ENCODE data around the gene HACE1. TPM values are rescaled to one million over a fixed set of nuclear protein-coding genes. Genes with fewer than 3 reads are reported as not detected.
"Not testable (repeated sequence)": the region's sequence is repeated elsewhere in the genome, so short reads cannot be mapped to it uniquely, and the experiment has no call there.

HACE1 gene, protein sequence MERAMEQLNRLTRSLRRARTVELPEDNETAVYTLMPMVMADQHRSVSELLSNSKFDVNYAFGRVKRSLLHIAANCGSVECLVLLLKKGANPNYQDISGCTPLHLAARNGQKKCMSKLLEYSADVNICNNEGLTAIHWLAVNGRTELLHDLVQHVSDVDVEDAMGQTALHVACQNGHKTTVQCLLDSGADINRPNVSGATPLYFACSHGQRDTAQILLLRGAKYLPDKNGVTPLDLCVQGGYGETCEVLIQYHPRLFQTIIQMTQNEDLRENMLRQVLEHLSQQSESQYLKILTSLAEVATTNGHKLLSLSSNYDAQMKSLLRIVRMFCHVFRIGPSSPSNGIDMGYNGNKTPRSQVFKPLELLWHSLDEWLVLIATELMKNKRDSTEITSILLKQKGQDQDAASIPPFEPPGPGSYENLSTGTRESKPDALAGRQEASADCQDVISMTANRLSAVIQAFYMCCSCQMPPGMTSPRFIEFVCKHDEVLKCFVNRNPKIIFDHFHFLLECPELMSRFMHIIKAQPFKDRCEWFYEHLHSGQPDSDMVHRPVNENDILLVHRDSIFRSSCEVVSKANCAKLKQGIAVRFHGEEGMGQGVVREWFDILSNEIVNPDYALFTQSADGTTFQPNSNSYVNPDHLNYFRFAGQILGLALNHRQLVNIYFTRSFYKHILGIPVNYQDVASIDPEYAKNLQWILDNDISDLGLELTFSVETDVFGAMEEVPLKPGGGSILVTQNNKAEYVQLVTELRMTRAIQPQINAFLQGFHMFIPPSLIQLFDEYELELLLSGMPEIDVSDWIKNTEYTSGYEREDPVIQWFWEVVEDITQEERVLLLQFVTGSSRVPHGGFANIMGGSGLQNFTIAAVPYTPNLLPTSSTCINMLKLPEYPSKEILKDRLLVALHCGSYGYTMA
- total RNA-seq, result 19.8 and 23.3 TPM in 2 replicates

DNA sequence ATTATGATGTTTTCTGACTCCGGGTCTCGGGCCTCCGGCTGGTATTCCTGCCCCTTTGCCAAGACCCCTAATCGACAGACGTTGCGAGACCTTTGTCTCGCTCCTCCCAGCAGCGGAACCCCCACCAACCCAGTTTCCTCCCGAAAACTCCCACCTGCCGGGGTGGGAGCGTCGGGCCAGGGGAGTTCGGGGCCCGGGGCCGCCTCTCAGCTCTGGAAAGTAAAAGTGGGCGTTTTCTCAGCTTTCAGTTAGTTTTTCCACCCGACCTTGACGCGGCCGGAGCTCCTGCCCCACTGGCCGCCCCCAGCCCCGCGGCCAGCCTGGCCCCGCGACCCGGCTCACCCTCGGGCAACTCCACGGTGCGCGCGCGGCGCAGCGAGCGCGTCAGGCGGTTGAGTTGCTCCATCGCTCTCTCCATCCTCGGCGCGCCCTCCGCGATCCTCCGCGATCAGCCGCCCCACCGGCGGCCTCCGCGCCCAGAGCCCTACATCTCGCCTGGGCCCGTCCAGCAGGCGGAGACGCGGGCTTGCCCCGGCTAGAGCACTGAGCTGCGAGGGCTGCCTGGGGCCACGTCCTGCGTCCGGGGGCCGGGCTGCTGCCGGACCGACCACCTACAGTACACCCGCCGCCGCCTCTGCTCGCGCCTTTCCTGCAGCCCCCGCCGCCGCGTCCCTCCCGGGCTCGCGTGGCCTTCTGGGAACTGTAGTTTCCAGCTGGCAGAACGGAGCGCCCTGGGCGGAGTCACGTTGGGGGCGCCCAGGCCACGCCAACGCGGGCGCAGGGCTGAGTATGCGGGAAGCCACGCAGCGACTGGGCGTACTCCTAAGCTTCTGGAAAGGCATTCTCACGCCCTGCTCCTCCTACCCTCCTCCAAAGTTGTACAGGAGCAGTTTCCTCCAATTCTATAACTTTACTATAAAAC is at the start of gene HACE1:
Gene HACE1 (minus strand): TSS at position 695 of the 922 bp plus-strand sequence. CDS start 277 bp downstream, at position 418.
- DNase-seq, result peak; percentile 94

DNA sequence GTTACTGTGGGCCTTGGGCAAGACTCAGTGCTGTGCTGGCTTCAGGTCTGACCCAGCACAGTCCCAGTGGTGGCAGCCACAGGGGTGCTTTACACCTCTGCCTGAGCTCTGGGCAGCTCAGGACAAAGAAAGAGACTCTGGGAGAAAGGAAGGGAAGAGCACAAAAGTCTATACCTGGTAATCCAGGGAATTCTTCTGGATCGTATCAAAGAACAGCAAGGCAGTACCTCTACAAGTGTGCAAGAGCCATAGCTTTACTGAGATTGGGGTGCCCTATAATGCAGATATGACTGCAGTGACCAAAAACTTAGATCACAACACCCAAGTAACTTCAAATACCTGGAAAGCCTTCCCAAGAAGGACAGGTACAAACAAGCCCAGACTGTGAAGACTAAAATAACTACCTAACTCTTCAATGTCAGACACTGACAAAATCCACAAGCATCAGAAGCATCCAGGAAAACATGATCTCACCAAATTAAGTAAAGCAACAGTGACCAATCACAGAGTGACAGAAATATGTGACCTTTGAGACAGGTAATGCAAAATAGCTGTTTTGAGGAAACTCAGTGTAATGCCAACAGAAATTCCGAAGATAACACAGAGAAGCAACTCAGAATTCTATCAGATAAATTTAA is 49.3 kb upstream of the HACE1 start:
- DNase-seq, result no peak

DNA sequence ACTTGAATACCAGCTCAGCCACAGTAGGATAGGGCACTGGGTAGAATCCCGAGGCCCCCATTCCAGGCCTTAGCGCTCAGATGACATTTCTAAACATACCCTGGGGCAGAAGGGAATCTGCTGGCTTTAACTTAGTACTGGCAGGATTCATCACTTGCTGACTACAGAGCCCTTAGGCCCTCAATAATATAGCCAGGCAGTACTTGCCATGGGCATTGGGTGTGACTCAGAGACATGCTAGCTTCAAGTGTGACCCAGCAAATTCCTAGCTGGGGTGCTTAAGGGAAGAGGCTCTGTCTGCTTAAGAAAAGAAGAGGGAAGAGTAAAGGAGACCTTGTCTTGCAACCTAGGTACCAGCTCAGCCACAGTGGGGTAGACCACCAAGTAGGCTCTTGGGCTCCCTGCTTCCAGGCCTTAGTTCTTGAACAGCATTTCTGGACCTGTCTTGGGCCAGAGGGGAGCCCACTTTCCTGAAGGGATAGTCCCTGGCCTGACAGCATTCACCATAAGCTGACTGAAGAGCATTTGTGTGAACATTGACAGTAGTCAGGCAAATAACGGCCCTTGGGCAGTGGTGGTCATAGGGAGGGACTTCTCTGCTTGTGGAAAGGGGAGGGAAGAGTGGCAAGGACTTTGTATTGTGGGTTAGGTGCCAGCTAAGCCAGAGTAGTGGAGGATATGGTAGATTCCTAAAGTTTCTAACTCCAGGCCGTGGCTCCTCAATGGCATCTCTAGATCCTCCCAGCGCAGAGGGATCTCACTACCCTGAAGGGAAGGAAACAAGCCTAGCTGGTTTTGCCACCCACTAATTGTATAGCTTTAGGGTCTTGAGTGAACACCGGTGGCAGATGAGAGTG is 48.5 kb upstream of the HACE1 start:
- DNase-seq, result no peak

DNA sequence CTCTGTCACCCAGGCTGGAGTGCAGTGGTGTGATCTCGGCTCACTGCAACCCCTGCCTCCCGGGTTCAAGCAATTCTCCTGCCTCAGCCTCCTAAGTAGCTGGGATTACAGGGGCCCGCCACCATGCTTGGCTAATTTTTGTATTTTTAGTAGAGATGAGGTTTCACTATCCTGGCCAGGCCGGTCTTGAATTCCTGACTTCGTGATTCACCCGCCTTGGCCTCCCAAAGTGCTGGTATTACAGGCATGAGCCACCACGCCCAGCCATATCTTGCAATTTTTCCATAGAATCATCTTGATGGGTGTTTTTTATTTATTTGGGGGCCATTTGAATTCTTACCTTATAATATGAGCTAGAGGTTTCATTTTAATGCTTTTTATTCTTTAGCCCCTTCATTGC is 39.2 kb upstream of the HACE1 start:
- not testable (repeated sequence) for DNase-seq

DNA sequence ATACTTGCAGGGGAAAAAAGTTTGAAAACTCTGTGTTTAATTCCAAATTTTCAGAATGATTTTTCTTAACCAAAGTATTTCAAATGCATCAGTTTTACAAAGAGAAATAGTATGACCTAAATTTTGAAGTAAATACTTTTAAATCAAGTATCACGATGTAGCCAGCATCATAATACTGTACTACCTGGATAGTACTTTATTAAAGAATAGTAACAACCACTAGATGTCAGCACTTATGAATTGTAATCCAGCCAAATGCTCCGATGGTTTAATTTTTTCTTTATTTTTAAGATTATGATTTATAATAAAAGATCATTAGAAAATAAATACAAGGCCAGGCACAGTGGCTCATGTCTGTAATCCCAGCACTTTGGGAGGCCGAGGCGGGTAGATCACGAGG is 37.2 kb upstream of the HACE1 start:
- DNase-seq, result peak; percentile 9

DNA sequence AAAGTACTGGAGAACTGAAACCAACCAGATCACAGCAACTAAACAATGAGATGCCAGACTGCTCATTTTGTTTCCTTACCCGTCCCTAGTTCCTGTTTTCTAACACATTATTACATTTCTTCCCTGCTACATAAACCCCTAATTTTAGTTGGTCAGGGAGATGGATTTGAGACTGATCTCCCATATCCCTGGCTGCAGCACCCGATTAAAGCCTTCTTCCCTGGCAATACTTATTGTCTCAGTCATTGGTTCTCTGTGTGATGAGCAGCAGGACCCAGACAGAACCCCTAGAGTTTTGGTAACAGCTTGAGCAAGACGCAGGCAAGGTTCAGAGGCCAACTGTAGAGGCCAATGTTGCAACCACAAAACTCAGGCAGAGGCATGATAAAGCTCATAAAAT is 28.3 kb upstream of the HACE1 start:
- DNase-seq, result no peak

DNA sequence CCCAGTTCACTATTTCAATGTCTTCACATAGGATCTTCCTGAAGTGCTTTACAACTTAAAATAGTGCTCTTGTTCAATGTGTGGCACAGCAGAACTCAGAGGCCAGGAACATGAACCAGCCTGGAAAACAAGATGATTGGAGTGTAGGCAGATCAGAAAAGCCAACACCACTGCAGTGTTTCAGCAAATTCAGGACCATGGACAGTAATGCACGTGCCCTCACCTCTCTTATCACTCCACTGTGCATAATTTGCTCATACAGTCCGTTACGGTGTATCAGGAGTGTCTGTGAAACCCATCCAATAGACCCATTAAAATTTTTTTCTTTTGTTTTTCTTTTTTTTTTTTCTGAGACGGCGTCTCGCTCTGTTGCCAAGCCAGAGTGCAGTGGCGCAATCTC is 27.6 kb upstream of the HACE1 start:
- DNase-seq, result peak; percentile 64

DNA sequence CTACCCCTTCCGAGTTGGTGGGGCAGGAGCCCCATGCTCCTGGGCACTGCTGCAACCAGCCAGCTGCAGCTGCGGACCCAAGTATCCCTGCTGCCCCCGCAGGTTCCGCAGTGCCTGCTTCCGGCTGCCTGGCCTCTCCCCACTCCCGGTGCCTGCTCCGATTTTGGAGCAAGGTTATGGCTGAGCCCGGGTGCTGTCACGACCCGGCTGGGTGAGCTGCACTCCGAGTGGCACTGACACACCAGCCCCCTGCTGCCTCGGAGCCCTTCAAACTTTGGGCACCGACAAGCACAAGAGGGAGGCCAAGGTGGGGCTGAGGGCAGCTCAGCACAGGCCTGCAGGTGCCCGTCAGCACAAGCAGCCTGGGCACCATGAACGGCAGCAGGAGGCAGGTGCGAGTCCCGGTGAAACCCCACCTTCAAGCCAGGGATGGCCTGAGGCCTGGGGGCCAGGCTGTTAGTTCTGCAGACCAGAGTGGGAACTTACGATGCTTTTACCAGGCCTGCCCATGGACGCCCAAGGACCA is 25.9 kb upstream of the HACE1 start:
- no peak for DNase-seq

DNA sequence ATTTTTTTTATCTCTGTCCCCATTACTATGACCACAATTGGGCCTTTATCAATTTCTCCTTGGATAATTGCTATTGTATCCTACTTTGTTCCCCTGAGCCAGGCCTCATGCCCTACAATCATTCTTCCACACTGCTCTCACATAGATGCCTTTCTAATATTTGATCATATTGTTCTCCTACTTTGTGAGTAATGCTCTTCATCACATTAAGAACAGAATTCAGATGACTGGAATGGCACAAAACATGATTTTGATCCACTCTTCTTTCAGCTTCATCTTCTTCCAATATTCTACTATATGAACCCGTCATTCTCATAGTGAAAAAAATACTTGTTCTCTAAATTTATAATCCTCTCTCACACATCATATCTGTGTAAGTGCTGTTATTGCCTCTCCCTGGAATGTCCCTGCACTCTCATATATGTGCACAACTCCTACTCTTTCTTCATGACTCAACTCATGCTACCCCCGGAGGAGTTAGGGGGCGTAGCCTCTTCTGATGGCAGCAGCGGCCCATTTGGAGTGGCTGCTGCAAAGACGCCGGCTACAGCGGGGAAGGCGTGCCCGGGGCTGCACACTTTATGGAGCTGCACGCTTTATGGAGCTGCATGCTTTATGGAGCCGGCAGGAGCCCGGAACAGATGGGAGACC is 25.3 kb upstream of the HACE1 start:
- no peak for DNase-seq

DNA sequence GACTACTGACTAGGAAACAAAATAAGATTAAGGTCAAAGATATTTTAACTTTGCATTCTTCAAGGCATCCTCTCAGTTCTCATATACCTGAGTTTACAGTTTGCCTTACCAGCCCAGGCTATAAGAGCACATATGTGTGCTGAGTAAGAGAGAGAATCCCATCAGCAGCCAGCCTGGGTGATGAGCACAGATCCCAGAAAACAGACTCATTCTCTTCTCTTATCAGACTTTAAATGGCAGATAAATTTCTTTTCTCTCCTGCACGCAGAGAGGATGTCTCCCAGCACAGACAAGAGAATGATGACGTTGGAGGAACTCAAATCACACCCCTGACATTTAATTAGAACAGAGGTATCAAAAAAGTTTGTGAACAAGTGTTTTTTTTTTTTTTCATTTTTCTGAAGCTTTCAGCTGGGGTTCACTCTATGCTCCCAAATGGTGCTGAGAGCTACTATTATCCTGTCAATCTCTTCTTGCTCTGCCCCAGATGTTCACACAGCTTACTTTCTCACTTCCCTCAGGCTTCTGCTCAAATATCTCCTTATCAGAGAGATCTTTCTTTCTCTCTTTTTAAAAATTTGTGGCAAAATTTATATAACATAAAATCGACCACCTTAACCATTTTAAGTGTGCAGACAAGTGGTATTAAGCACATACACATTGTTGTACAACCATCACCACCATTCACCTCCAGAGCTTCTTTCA is 22.4 kb upstream of the HACE1 start:
- DNase-seq, result no peak

DNA sequence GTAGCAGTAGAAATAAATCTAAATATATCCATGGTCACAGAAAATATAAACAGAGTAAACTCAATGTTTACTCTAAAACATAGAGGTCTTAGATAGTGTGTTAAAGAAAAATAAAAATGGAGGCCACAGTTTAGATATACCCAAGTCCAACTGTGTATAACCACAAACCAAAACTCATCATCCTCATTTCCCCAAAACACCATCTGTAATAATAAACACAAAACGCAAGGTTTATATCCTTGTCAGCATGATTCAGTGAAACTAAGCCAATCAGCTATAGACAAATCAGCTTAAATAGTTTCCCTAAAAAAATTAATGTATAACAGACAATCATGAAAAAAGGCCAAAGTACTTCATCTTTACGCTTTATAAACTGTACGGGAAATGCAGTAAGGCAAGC is 2.7 kb upstream of the HACE1 start:
- DNase-seq, result no peak

DNA sequence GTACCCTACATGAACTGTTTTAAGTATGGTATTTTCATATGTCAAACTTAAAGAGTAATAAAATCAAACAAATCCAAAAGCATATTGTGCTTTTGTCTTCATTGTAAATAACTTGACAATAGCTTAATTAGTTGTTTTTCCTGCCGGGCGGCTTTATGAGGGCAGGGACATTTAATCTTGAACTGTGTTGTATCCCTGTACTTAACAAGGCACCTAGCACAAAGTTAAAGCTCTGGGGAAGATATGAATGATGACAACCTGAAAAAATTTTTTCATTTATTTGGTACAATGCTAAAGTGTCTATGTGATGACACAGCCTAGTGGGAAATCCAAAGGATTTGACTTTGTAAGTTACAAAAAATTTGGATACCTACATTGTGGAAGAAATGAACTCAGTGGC is 502 bp upstream of the HACE1 start:
- no peak for DNase-seq

DNA sequence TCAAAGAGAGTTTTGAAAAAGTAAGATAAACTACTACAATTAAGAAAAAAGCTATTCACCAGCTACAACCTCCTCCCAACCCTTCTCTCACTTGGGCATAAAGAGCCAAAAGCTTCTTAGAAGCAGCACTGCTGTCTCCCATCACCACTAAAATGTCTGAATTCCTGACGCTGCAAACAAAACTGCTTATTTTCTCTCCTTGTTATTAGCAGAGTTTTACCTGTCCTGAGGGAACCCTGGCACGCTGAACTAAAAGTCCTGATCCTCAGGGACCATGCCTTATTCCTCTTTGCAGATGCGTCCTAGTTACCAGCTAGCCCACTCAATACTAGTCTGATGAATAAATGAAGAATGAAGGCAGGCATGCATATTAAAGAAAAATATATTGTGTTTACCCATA is 1.1 kb downstream of the HACE1 start:
- peak; percentile 13 for DNase-seq

DNA sequence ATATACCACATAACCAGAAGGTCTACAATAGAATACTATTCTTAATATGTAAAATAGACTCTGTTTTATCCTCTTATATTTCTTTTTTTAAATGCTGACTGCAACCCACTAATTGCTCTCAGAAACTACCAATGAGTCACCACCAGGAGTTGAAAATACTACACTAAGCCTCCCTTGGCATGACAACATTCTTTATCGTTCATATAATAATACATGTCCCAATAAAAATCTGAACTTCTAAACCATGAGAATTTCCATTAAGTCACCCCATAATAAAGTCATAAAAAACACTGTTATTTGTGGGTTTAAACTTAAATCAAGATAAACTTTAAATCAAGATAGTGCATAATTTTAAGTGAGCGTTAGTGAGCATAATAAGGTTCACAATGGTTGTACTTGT is 4.2 kb downstream of the HACE1 start:
- DNase-seq, result peak; percentile 11

DNA sequence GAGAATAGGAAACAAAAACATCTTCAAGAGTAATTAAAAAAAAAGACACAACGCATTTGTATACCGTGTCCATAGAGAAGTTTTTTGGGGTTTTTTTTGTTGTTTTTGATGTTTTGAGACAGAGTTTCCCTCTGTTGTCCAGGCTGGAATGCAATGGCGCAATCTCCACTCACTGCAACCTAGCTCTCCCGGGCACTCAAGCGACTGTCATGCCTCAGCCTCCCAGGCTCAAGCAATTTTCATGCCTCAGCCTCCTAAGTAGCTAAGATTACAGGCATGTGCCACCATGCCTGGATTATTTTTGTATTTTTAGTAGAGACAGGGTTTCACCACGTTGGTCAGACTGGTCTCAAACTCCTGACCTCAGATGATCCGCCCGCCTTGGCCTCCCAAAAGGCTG is 12.0 kb downstream of the HACE1 start:
- DNase-seq, result not testable (repeated sequence)

DNA sequence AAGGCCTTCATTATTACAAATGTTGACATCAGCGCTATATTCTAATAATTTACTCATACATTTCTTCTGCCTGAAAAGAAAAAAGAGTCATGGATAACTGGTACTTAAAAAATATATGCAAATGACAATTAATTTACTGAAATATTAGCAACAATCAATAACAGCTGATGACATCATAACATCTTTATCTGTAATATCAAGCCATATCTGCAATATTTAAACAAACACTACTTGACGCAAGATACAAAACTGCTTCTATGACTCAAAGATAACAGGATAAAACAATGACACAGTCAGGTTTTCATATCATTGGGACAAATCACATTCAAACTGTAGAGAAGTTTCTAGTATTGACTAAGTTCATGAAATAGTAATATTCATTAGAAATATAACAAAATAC is 16.5 kb downstream of the HACE1 start:
- DNase-seq, result no peak

DNA sequence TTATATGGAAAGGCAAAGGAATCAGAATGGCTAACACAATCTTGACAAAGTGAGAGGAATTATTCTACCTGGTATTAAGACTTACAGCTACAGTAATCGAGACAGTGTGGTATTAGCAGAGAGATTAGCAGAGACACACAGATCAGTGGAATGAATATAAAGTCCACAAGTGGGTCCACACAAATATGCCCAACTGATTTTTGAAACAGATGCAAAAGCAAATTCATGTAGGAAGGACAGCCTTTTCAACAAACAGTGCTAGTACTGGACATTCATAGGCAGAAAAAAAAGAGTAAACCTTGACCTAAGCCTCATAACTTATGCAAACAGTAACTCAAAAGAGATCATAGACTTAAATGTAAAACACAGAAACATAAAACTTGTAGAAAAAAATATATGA is 22.6 kb downstream of the HACE1 start:
- no peak for DNase-seq

DNA sequence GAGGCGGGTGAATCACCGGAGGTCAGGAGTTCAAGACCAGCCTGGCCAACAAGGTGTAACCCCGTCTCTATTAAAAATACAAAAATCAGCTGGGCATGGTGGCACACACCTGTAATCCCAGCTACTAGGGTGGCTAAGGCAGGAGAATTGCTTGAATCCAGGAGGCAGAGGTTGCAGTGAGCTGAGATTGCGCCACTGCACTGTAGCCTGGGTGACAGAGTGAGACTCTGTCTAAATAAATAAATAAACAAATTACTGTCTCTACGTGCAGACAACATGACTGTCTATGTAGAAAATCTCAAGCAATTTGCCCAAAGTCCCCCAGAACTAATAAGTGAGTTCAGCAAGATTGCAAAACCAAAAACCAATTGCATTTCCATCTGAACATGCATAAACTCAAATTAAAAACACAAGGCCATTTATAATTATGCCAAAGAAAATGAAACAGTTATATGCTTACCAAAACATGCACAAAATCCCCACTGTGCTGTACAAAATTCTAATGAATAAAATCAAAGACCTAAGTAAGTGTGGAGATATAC is 23.2 kb downstream of the HACE1 start:
- not testable (repeated sequence) for DNase-seq

DNA sequence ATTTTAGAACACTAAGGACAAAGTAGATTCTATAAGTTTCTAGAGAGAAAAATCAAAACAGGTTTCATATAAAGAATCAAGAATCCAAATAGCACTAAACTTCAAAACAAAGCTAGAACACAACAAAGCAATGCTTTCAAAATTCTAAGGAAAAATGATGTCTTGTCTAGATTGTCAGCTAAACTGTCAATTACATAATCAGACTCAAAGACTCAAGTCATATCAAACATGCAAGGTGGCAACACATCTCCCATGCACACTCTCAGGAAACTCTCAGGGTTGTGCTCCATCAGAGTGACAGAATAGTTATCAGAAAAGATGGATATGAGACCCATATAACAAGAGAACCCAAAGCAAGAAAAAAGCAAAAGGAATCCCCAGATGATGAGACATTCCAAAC is 23.9 kb downstream of the HACE1 start:
- DNase-seq, result no peak

Data from dermis blood vessel endothelial cell (primary cell).